ENCODE measurements around the gene CMTR1.

The CMTR1 gene

DNA sequence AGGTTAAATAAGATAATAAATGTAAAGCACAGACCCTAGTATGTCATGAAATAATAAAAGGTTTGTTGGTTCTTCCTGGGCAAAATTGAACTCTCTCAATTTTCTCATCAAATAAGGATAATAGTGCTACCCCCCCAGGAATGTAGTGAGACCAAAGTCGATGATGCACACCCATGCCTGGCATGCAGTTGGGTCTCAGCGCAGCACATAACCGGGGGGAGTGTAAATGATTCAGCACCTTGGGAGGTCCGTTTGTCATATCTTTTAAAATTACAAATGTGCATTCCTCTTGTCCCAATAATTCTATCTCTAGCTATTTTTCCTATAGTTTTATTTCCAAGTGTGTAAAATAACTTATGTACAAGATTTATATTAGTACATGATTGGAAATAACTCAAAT is 98.0 kb downstream of the CMTR1 start:
- no peak for DNase-seq (ENCODE audit: low read depth, low spot score)
- TF ChIP-seq, protein P1, sequence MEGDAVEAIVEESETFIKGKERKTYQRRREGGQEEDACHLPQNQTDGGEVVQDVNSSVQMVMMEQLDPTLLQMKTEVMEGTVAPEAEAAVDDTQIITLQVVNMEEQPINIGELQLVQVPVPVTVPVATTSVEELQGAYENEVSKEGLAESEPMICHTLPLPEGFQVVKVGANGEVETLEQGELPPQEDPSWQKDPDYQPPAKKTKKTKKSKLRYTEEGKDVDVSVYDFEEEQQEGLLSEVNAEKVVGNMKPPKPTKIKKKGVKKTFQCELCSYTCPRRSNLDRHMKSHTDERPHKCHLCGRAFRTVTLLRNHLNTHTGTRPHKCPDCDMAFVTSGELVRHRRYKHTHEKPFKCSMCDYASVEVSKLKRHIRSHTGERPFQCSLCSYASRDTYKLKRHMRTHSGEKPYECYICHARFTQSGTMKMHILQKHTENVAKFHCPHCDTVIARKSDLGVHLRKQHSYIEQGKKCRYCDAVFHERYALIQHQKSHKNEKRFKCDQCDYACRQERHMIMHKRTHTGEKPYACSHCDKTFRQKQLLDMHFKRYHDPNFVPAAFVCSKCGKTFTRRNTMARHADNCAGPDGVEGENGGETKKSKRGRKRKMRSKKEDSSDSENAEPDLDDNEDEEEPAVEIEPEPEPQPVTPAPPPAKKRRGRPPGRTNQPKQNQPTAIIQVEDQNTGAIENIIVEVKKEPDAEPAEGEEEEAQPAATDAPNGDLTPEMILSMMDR (IDR thresholded peaks at IDR 0.05; ENCODE audit: insufficient read depth, low read length, missing control alignments) = no peak
- ChIA-PET POLR2A (no interaction called here), CTCF (interaction anchor here (1.2 to 2.1 kb wide), 2 partner anchors 16 to 161 kb away, joined by 4 to 8 read pairs; no protein-coding TSS in a partner anchor)
- H3K4me3 ChIP-seq (ENCODE audit: low read depth, low read length) = no peak overlapping the region
